Smooth muscle cell (in vitro differentiated cells): ENCODE results near the gene RPRD1A. TPM values are rescaled to one million over a fixed set of nuclear protein-coding genes. Genes with fewer than 3 reads are reported as not detected.

Source experiments
- DNase-seq: peaks from one replicate; lab custom pipeline; 2025; ENCODE audit not compliant: unreplicated experiment; lab: John Stamatoyannopoulos, UW
- H2AFZ ChIP-seq: fragments of 200-600 bp; sonication (generic); 2 replicates; pipeline ENCODE4 v1.6.0; 2016; ENCODE audit warnings: antibody characterized with exemption, low read depth, mild to moderate bottlenecking
- H3F3A ChIP-seq: fragments of 200-600 bp; sonication (generic); 2 replicates; pipeline ENCODE4 v1.6.0; 2017; ENCODE audit warnings: antibody characterized with exemption, low read depth
- H3K27ac ChIP-seq: fragments of 200-600 bp; sonication (generic); 2 replicates; pipeline ENCODE4 v1.5.1; 2016; ENCODE audit warnings: low read depth, mild to moderate bottlenecking
- H3K27me3 ChIP-seq: fragments of 200-600 bp; sonication (generic); 2 replicates; pipeline ENCODE4 v1.6.1; 2016; ENCODE audit warnings: low read depth, mild to moderate bottlenecking
- H3K36me3 ChIP-seq: fragments of 200-600 bp; sonication (generic); 2 replicates; pipeline ENCODE4 v1.5.1; 2016; ENCODE audit warnings: low read depth
- H3K4me1 ChIP-seq: fragments of 200-600 bp; sonication (generic); 2 replicates; pipeline ENCODE4 v1.5.1; 2016; ENCODE audit warnings: low read depth
- H3K4me2 ChIP-seq: fragments of 200-600 bp; sonication (generic); 2 replicates; pipeline ENCODE4 v1.6.0; 2016; ENCODE audit warnings: mild to moderate bottlenecking
- H3K4me3 ChIP-seq: fragments of 200-600 bp; sonication (generic); 2 replicates; pipeline ENCODE4 v1.5.1; 2016; ENCODE audit warnings: mild to moderate bottlenecking
- H3K79me2 ChIP-seq: fragments of 200-600 bp; sonication (generic); 2 replicates; pipeline ENCODE4 v1.6.0; 2016; ENCODE audit warnings: low read depth, mild to moderate bottlenecking
- H3K9ac ChIP-seq: fragments of 200-600 bp; sonication (generic); 2 replicates; pipeline ENCODE4 v1.6.0; 2016; ENCODE audit warnings: low read depth
- H3K9me3 ChIP-seq: fragments of 200-600 bp; sonication (generic); replicated peaks from 2 replicates; pipeline ENCODE4 v1.5.1; 2016; ENCODE audit warnings: low read depth
- H4K20me1 ChIP-seq: fragments of 200-600 bp; sonication (generic); 2 replicates; pipeline ENCODE4 v1.6.0; 2016; ENCODE audit warnings: low read depth
- WGBS: methylation state at CpG from one replicate; pipeline ENCODE4 v1.1.7; 2016; ENCODE audit warnings: low lambda C conversion rate; 5-methylcytosine and 5-hydroxymethylcytosine counted together
- polyA plus RNA-seq: library from polyadenylated mRNA; unstranded; fragments of >200 nt; fragmentation: Nextera tagmentation; extraction: Ambion mirVana; gene quantifications from 2 replicates; pipeline ENCODE4 v1.2.1, GENCODE V29; 2016
- total RNA-seq: library from RNA; depleted of rRNA; stranded (reverse); fragments of >200 nt; gene quantifications from 2 replicates; pipeline ENCODE4 v1.2.3, GENCODE V29; 2014
- TF ChIP-seq, protein P1 (sequence below): fragments of 200-600 bp; sonication (generic); IDR thresholded peaks from 2 replicates; pipeline ENCODE4 v1.5.1; 2017; ENCODE audit warnings: borderline replicate concordance, mild to moderate bottlenecking, antibody characterized with exemption; ENCODE audit not compliant: insufficient read depth, poor library complexity, severe bottlenecking

The RPRD1A gene
- total and polyA plus RNA-seq, 2 experiments from 2014 or later, result 13.1 to 50.0 TPM

DNA sequence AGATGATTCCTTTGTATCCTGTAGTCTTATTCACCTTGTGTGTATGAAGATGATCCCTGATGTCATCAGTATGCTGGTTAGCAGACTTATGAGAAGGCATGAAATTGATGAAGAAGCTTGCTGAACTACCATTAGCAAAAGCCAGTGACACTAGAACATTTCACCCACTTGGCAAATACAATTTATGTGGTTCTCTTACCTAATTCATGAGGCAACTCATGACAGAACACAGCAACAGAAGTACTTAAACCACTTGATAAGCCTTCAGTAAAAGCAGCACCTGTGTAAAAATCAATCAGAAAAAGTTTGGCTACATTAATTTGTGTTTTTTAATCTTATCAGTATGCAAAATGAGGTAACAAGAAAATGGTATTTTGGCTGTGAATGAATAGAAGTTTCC, 44.9 kb upstream of the RPRD1A start:
- Histone ChIP-seq H3K9ac (no peak overlapping the region), H3K36me3 (peaks cover 38% of the 10 kb centered on the region)

GRCh38 chr18:36109737-36110136, 42.4 kb upstream of the RPRD1A start:
- WGBS, result 97% methylated on average over 1 of the region's 1 CpG
- Histone ChIP-seq H3K79me2 (no peaks in the 10 kb centered on the region), H3K9ac (no peak overlapping the region), H3K9me3 (no peaks in the 10 kb centered on the region), H3K27ac (no peak overlapping the region), H3K36me3 (peaks cover 27% of the 10 kb centered on the region), H3F3A (no peaks in the 10 kb centered on the region), H3K4me3 (no peak overlapping the region), H3K27me3 (no peaks in the 10 kb centered on the region), H4K20me1 (no peaks in the 10 kb centered on the region), H3K4me2 (no peak overlapping the region), H2AFZ (no peak overlapping the region), H3K4me1 (no peaks in the 10 kb centered on the region)
- TF ChIP-seq, protein P1, sequence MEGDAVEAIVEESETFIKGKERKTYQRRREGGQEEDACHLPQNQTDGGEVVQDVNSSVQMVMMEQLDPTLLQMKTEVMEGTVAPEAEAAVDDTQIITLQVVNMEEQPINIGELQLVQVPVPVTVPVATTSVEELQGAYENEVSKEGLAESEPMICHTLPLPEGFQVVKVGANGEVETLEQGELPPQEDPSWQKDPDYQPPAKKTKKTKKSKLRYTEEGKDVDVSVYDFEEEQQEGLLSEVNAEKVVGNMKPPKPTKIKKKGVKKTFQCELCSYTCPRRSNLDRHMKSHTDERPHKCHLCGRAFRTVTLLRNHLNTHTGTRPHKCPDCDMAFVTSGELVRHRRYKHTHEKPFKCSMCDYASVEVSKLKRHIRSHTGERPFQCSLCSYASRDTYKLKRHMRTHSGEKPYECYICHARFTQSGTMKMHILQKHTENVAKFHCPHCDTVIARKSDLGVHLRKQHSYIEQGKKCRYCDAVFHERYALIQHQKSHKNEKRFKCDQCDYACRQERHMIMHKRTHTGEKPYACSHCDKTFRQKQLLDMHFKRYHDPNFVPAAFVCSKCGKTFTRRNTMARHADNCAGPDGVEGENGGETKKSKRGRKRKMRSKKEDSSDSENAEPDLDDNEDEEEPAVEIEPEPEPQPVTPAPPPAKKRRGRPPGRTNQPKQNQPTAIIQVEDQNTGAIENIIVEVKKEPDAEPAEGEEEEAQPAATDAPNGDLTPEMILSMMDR, result no peak
- DNase-seq, result no peak

More for the DNA sequence above, 44.9 kb upstream of the RPRD1A start:
- Histone ChIP-seq H3K4me1 (no peaks in the 10 kb centered on the region), H4K20me1 (no peaks in the 10 kb centered on the region), H3K4me2 (no peak overlapping the region), H3K79me2 (no peaks in the 10 kb centered on the region), H3K4me3 (no peak overlapping the region), H2AFZ (no peak overlapping the region), H3F3A (no peaks in the 10 kb centered on the region), H3K27me3 (no peaks in the 10 kb centered on the region), H3K27ac (no peak overlapping the region), H3K9me3 (no peaks in the 10 kb centered on the region)
- TF ChIP-seq, protein P1, result no peak
- DNase-seq, result no peak

DNA sequence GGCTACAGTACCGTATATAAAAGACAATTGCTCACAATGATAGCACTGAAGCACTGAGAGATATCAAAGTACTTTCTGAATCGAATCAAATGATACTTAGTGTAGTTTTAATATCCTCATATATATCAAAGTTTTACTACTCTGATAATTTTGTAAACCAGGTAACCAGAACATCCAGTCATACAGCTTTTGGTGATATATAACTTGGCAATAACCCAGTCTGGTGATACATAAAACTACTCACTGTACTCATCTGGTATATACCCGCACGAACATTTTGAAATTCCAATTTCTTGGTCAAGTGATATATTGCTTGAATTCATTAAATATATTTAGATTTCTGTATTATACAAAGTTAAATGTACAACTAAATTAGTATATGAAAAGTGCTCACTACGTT, 41.2 kb upstream of the RPRD1A start:
- TF ChIP-seq, protein P1, result no peak
- no peaks in the 10 kb centered on the region for H3K4me1 ChIP-seq
- WGBS, result 96% methylated on average over 5 of the region's 5 CpGs
- H3K4me2 ChIP-seq, result no peak overlapping the region
- H3K4me3 ChIP-seq, result no peak overlapping the region
- H3K27ac ChIP-seq, result no peak overlapping the region
- no peaks in the 10 kb centered on the region for H3K9me3 ChIP-seq
- no peak overlapping the region for H3K9ac ChIP-seq
- no peaks in the 10 kb centered on the region for H3K79me2 ChIP-seq
- H3K27me3 ChIP-seq, result no peaks in the 10 kb centered on the region
- H2AFZ ChIP-seq, result no peak overlapping the region
- H3K36me3 ChIP-seq, result peaks cover 23% of the 10 kb centered on the region
- no peaks in the 10 kb centered on the region for H4K20me1 ChIP-seq
- DNase-seq, result no peak
- H3F3A ChIP-seq, result no peaks in the 10 kb centered on the region

GRCh38 chr18:36108196-36108595, 40.8 kb upstream of the RPRD1A start:
- Histone ChIP-seq H3K27me3 (no peaks in the 10 kb centered on the region), H3F3A (no peaks in the 10 kb centered on the region), H3K9ac (no peak overlapping the region), H4K20me1 (no peaks in the 10 kb centered on the region), H3K79me2 (no peaks in the 10 kb centered on the region), H3K4me2 (no peak overlapping the region), H3K4me3 (no peak overlapping the region), H3K4me1 (no peaks in the 10 kb centered on the region), H3K27ac (no peak overlapping the region), H2AFZ (no peak overlapping the region), H3K9me3 (no peaks in the 10 kb centered on the region), H3K36me3 (peaks cover 23% of the 10 kb centered on the region)
- TF ChIP-seq, protein P1, result no peak
- WGBS, result 50% methylated on average over 2 of the region's 2 CpGs
- DNase-seq, result no peak
